Sciatic nerve (tissue), 2 donors: ENCODE data around the gene TSPAN9. TPM values are rescaled to one million over a fixed set of nuclear protein-coding genes. Genes with fewer than 3 reads are reported as not detected.

Experiments
- ATAC-seq: fragments of 200-7000 bp; cut with Tn5 transposase; one replicate; pipeline ENCODE4 v1.9.1; 2020; ENCODE audit warnings: mild to moderate bottlenecking, moderate library complexity
- DNase-seq: peaks from one replicate; pipeline ENCODE4 v3.0.0-alpha.2; 2020; ENCODE audit warnings: low spot score
- intact Hi-C: fragments of 100-400 bp; cut with DNase I; formaldehyde crosslinking; loops from one replicate; pipeline ENCODE4 v1.14.2; 2022
- total RNA-seq: library from RNA; stranded (reverse); fragmentation: NEBNext Ultra II Directional; extraction: Animal tissue kit (Norgen Biotek cat#: 25700); gene quantifications from one replicate; pipeline ENCODE4 v1.2.1, GENCODE V29; 2021
- donor health status: DM: no; HTN: no; CAD: no.
- donor health status: DM: no; HTN: no; CAD: no.

Gene TSPAN9
- total RNA-seq, 1 donor from 2014 or later = 37.5 TPM

- DNase-seq = no peak
- intact Hi-C loops = loop anchor here (5.0 kb wide), 1 partner anchor 500 kb away; no protein-coding TSS in a partner anchor
- ATAC-seq = no peak
Measured at GRCh38 chr12:3302401-3303041, 225.3 kb downstream of the TSPAN9 start.

GRCh38 chr12:3303410-3304136 is 226.4 kb downstream of the TSPAN9 start:
- intact Hi-C loops = loop anchor here (5.0 kb wide), 1 partner anchor 499 kb away; no protein-coding TSS in a partner anchor
- ATAC-seq (no peak), DNase-seq (no peak)

GRCh38 chr12:3304436-3305165 is 227.4 kb downstream of the TSPAN9 start:
- DNase-seq = no peak
- intact Hi-C loops = loop anchor here (5.0 kb wide), 1 partner anchor 498 kb away; no protein-coding TSS in a partner anchor

GRCh38 chr12:3305464-3305863 is 228.3 kb downstream of the TSPAN9 start:
- ATAC-seq = no peak
- intact Hi-C loops = no loop called here

More at GRCh38 chr12:3304436-3305165, 227.4 kb downstream of the TSPAN9 start:
- ATAC-seq = no peak

GRCh38 chr12:3305904-3306619 is 228.9 kb downstream of the TSPAN9 start:
- intact Hi-C loops = no loop called here
- ATAC-seq (no peak), DNase-seq (no peak)

More at GRCh38 chr12:3305464-3305863, 228.3 kb downstream of the TSPAN9 start:
- no peak for DNase-seq

- intact Hi-C loops = no loop called here
- no peak for DNase-seq
- no peak for ATAC-seq
Measured at GRCh38 chr12:3307389-3307788, 230.2 kb downstream of the TSPAN9 start.

- intact Hi-C loops = no loop called here
- no peak for ATAC-seq
- DNase-seq = no peak
Measured at GRCh38 chr12:3308063-3308462, 230.9 kb downstream of the TSPAN9 start.

GRCh38 chr12:3308609-3309008 is 231.4 kb downstream of the TSPAN9 start:
- intact Hi-C loops = no loop called here
- ATAC-seq (no peak), DNase-seq (no peak)

- ATAC-seq (no peak), DNase-seq (no peak)
- intact Hi-C loops = no loop called here
Measured at GRCh38 chr12:3309805-3310204, 232.6 kb downstream of the TSPAN9 start.

- intact Hi-C loops = no loop called here
- ATAC-seq (no peak), DNase-seq (no peak)
Measured at GRCh38 chr12:3310271-3311026, 233.3 kb downstream of the TSPAN9 start.

- intact Hi-C loops = no loop called here
- no peak for ATAC-seq
- DNase-seq = no peak
Measured at GRCh38 chr12:3311027-3311402, 233.8 kb downstream of the TSPAN9 start.

- DNase-seq = no peak
- intact Hi-C loops = no loop called here
- no peak for ATAC-seq
Measured at GRCh38 chr12:3311491-3312103, 234.4 kb downstream of the TSPAN9 start.

GRCh38 chr12:3313066-3313465 is 235.9 kb downstream of the TSPAN9 start:
- no peak for ATAC-seq
- intact Hi-C loops = no loop called here
- DNase-seq = no peak

- DNase-seq = no peak
- ATAC-seq = peak; percentile 49
Measured at GRCh38 chr12:3313675-3314663, 236.8 kb downstream of the TSPAN9 start.

GRCh38 chr12:3315201-3315661 is 238.1 kb downstream of the TSPAN9 start:
- DNase-seq (peak; percentile 85), ATAC-seq (peak; percentile 92)
- intact Hi-C loops = no loop called here

More at GRCh38 chr12:3313675-3314663, 236.8 kb downstream of the TSPAN9 start:
- intact Hi-C loops = no loop called here

- no peak for DNase-seq
- intact Hi-C loops = no loop called here
- ATAC-seq = no peak
Measured at GRCh38 chr12:3316776-3317480, 239.7 kb downstream of the TSPAN9 start.
